HUES64 (cell line): ENCODE measurements around the gene NUBP1.

Experiments
- H3K27ac ChIP-seq: 2 replicates; pipeline ENCODE4 v1.7.0; 2013; ENCODE audit warnings: low read depth, low read length, inconsistent platforms
- H3K27me3 ChIP-seq: 2 replicates; pipeline ENCODE4 v1.6.1; 2013; ENCODE audit warnings: mild to moderate bottlenecking, low read length; ENCODE audit not compliant: insufficient read depth
- H3K36me3 ChIP-seq: 2 replicates; pipeline ENCODE4 v1.6.1; 2013; ENCODE audit warnings: mild to moderate bottlenecking, low read length; ENCODE audit not compliant: insufficient read depth
- H3K4me1 ChIP-seq: 2 replicates; pipeline ENCODE4 v1.6.1; 2013; ENCODE audit warnings: mild to moderate bottlenecking, low read length, moderate library complexity; ENCODE audit not compliant: insufficient read depth
- H3K4me3 ChIP-seq: 2 replicates; pipeline ENCODE4 v1.5.1; 2013; ENCODE audit warnings: mild to moderate bottlenecking, low read length, moderate library complexity
- H3K9ac ChIP-seq: 2 replicates; pipeline ENCODE4 v1.6.1; 2013; ENCODE audit warnings: mild to moderate bottlenecking, low read depth, low read length
- H3K9me3 ChIP-seq: 2 replicates; pipeline ENCODE4 v1.6.1; 2013; ENCODE audit warnings: low read depth, low read length; ENCODE audit not compliant: insufficient read depth
- WGBS: fragments of 150-250, 120-280 bp; methylation state at CpG from one replicate; pipeline ENCODE4 v1.1.7; 2013; ENCODE audit warnings: missing lambda C conversion rate; 5-methylcytosine and 5-hydroxymethylcytosine counted together

The NUBP1 gene

GRCh38 chr16:10806698-10807097 lies 63.1 kb downstream of the NUBP1 start:
- H3K27me3 ChIP-seq, result no peaks in the 10 kb centered on the region
- H3K9me3 ChIP-seq, result no peaks in the 10 kb centered on the region
- no peak overlapping the region for H3K4me3 ChIP-seq
- H3K27ac ChIP-seq, result no peak overlapping the region
- no peaks in the 10 kb centered on the region for H3K36me3 ChIP-seq
- no peaks in the 10 kb centered on the region for H3K4me1 ChIP-seq
- 95% methylated on average over 5 of the region's 6 CpGs for WGBS
- H3K9ac ChIP-seq, result no peak overlapping the region

- no peak overlapping the region for H3K9ac ChIP-seq
- no peak overlapping the region for H3K27ac ChIP-seq
- no peak overlapping the region for H3K4me3 ChIP-seq
- H3K27me3 ChIP-seq, result no peaks in the 10 kb centered on the region
- H3K9me3 ChIP-seq, result no peaks in the 10 kb centered on the region
- no peaks in the 10 kb centered on the region for H3K36me3 ChIP-seq
- H3K4me1 ChIP-seq, result no peaks in the 10 kb centered on the region
- 95% methylated on average over 3 of the region's 3 CpGs for WGBS
Measured at GRCh38 chr16:10808218-10808617, 64.6 kb downstream of the NUBP1 start.

GRCh38 chr16:10808850-10809249 lies 65.2 kb downstream of the NUBP1 start:
- Histone ChIP-seq H3K9me3 (no peaks in the 10 kb centered on the region), H3K4me1 (no peaks in the 10 kb centered on the region), H3K9ac (no peak overlapping the region), H3K27me3 (no peaks in the 10 kb centered on the region), H3K36me3 (no peaks in the 10 kb centered on the region), H3K27ac (no peak overlapping the region), H3K4me3 (no peak overlapping the region)
- 88% methylated on average over 3 of the region's 3 CpGs for WGBS

GRCh38 chr16:10809706-10810105 lies 66.1 kb downstream of the NUBP1 start:
- no peak overlapping the region for H3K27ac ChIP-seq
- H3K27me3 ChIP-seq, result no peaks in the 10 kb centered on the region
- no peaks in the 10 kb centered on the region for H3K36me3 ChIP-seq
- H3K9me3 ChIP-seq, result no peaks in the 10 kb centered on the region
- 95% methylated on average over 3 of the region's 3 CpGs for WGBS
- no peak overlapping the region for H3K4me3 ChIP-seq
- no peaks in the 10 kb centered on the region for H3K4me1 ChIP-seq
- no peak overlapping the region for H3K9ac ChIP-seq

- H3K4me1 ChIP-seq, result no peaks in the 10 kb centered on the region
- over 99% methylated on average over 4 of the region's 6 CpGs for WGBS
- peaks cover 4% of the 10 kb centered on the region; the same call in 1 of the 2 replicates for H3K27me3 ChIP-seq
- no peak overlapping the region for H3K4me3 ChIP-seq
- H3K9ac ChIP-seq, result no peak overlapping the region
- H3K36me3 ChIP-seq, result no peaks in the 10 kb centered on the region
- H3K27ac ChIP-seq, result no peak overlapping the region
- H3K9me3 ChIP-seq, result no peaks in the 10 kb centered on the region
Measured at GRCh38 chr16:10812312-10813098, 68.9 kb downstream of the NUBP1 start.

- Histone ChIP-seq H3K9me3 (no peaks in the 10 kb centered on the region), H3K27ac (no peak overlapping the region), H3K4me3 (no peak overlapping the region), H3K27me3 (peaks cover 9% of the 10 kb centered on the region), H3K36me3 (no peaks in the 10 kb centered on the region), H3K9ac (no peak overlapping the region), H3K4me1 (no peaks in the 10 kb centered on the region)
- WGBS, result 82% methylated on average over 4 of the region's 4 CpGs
Measured at GRCh38 chr16:10813099-10813455, 69.4 kb downstream of the NUBP1 start.

- H3K36me3 ChIP-seq, result no peaks in the 10 kb centered on the region
- no peak overlapping the region for H3K27ac ChIP-seq
- H3K9me3 ChIP-seq, result no peaks in the 10 kb centered on the region
- H3K27me3 ChIP-seq, result peaks cover 11% of the 10 kb centered on the region
- WGBS, result 97% methylated on average over 1 of the region's 1 CpG
- H3K4me1 ChIP-seq, result no peaks in the 10 kb centered on the region
- H3K9ac ChIP-seq, result no peak overlapping the region
- peak overlapping the region; percentile 60 for H3K4me3 ChIP-seq
Measured at GRCh38 chr16:10817514-10817913, 73.9 kb downstream of the NUBP1 start.

GRCh38 chr16:10817963-10818941 lies 74.6 kb downstream of the NUBP1 start, which contains the start of gene TVP23A:
Gene TVP23A (minus strand): TSS chr16:10818794. CDS start chr16:10818493, 301 bp downstream.
- H3K9ac ChIP-seq, result peak within 1 kb of the TSS; percentile 58; the same call in 1 of the 2 replicates
- H3K36me3 ChIP-seq, result no peaks in the 10 kb centered on the region
- no peaks in the 10 kb centered on the region for H3K9me3 ChIP-seq
- no peaks in the 10 kb centered on the region for H3K4me1 ChIP-seq
- H3K27ac ChIP-seq, result no peak within 1 kb of the TSS
- WGBS, result 7% methylated on average over 63 of the region's 64 CpGs
- peak within 1 kb of the TSS; percentile 60 for H3K4me3 ChIP-seq
- H3K27me3 ChIP-seq, result peaks cover 11% of the 10 kb centered on the region
